Measurements from ENCODE around the gene MYO7A. TPM values are rescaled to one million over a fixed set of nuclear protein-coding genes. Genes with fewer than 3 reads are reported as not detected.

The MYO7A gene
- total RNA-seq, 1 donor from 2014 or later: 3.2 TPM

- H3K27ac ChIP-seq (replicated peaks): no peak overlapping the region
- no peaks in the 10 kb centered on the region for H3K27me3 ChIP-seq (ENCODE audit: low read depth)
- DNase-seq: no peak
- no peaks in the 10 kb centered on the region for H3K9me3 ChIP-seq (replicated peaks)
- H3K4me3 ChIP-seq: no peak overlapping the region
- H3K36me3 ChIP-seq: no peaks in the 10 kb centered on the region
- H3K4me1 ChIP-seq: peaks cover 12% of the 10 kb centered on the region
- no peak for TF ChIP-seq CTCF (IDR thresholded peaks at IDR 0.05; ENCODE audit: borderline replicate concordance)
- intact Hi-C loops (cut with micrococcal nuclease): no loop called here
Measured at GRCh38 chr11:77198440-77198849, 70.4 kb downstream of the MYO7A start.

- Histone ChIP-seq H3K36me3 (no peaks in the 10 kb centered on the region), H3K27me3 (ENCODE audit: low read depth) (no peaks in the 10 kb centered on the region), H3K9me3 (replicated peaks) (no peaks in the 10 kb centered on the region), H3K27ac (replicated peaks) (no peak overlapping the region), H3K4me1 (peaks cover 12% of the 10 kb centered on the region), H3K4me3 (no peak overlapping the region)
- TF ChIP-seq CTCF (IDR thresholded peaks at IDR 0.05; ENCODE audit: borderline replicate concordance): no peak
- intact Hi-C loops (cut with micrococcal nuclease): no loop called here
- no peak for DNase-seq
Measured at GRCh38 chr11:77199137-77199745, 71.2 kb downstream of the MYO7A start.

GRCh38 chr11:77200351-77201268 lies 72.6 kb downstream of the MYO7A start:
- intact Hi-C loops (cut with micrococcal nuclease): no loop called here
- Histone ChIP-seq H3K27ac (replicated peaks) (no peak overlapping the region), H3K36me3 (no peaks in the 10 kb centered on the region), H3K27me3 (ENCODE audit: low read depth) (no peaks in the 10 kb centered on the region), H3K9me3 (replicated peaks) (no peaks in the 10 kb centered on the region), H3K4me1 (peaks cover 1% of the 10 kb centered on the region), H3K4me3 (no peak overlapping the region)
- DNase-seq: no peak
- no peak for TF ChIP-seq CTCF (IDR thresholded peaks at IDR 0.05; ENCODE audit: borderline replicate concordance)

- Histone ChIP-seq H3K9me3 (replicated peaks) (no peaks in the 10 kb centered on the region), H3K4me1 (no peaks in the 10 kb centered on the region), H3K27me3 (ENCODE audit: low read depth) (no peaks in the 10 kb centered on the region), H3K27ac (replicated peaks) (no peak overlapping the region), H3K36me3 (no peaks in the 10 kb centered on the region), H3K4me3 (no peak overlapping the region)
- no peak for DNase-seq
- intact Hi-C loops (cut with micrococcal nuclease): no loop called here
- TF ChIP-seq CTCF (IDR thresholded peaks at IDR 0.05; ENCODE audit: borderline replicate concordance): no peak
Measured at GRCh38 chr11:77201370-77201769, 73.3 kb downstream of the MYO7A start.

GRCh38 chr11:77201991-77202841 lies 74.2 kb downstream of the MYO7A start:
- DNase-seq: no peak

More at GRCh38 chr11:77201991-77202841, 74.2 kb downstream of the MYO7A start:
- no peak for TF ChIP-seq CTCF (IDR thresholded peaks at IDR 0.05; ENCODE audit: borderline replicate concordance)
- intact Hi-C loops (cut with micrococcal nuclease): no loop called here
- H3K4me1 ChIP-seq: no peaks in the 10 kb centered on the region
- no peaks in the 10 kb centered on the region for H3K36me3 ChIP-seq
- H3K27me3 ChIP-seq (ENCODE audit: low read depth): no peaks in the 10 kb centered on the region
- no peak overlapping the region for H3K27ac ChIP-seq (replicated peaks)
- no peak overlapping the region for H3K4me3 ChIP-seq
- no peaks in the 10 kb centered on the region for H3K9me3 ChIP-seq (replicated peaks)

Data from left ventricle myocardium inferior (tissue), 1 donor.